OCI-LY7 (cell line): ENCODE measurements around the gene LIMK2. TPM values are rescaled to one million over a fixed set of nuclear protein-coding genes. Genes with fewer than 3 reads are reported as not detected.

Experiments used
- BruUV-seq: library from RNA; stranded (reverse); fragments of 400-500 nt; replicated peaks from 2 replicates; lab custom pipeline; 2021; lab: Mats Ljungman, UMichigan
- CTCF ChIA-PET: fragments of 300-600 bp; sonication (Branson Sonifier 250); formaldehyde crosslinking; loops from one replicate; lab custom pipeline; 2022; ENCODE audit warnings: antibody characterized with exemption; ENCODE audit not compliant: unreplicated experiment; lab: Charles Lee
- POLR2A ChIA-PET: fragments of 300-600 bp; sonication (Branson Sonifier 250); formaldehyde crosslinking; loops from one replicate; lab custom pipeline; 2022; ENCODE audit warnings: antibody characterized with exemption; lab: Charles Lee
- DNase-seq: peaks from one replicate; pipeline ENCODE4 v3.0.0-alpha.2; 2015; ENCODE audit warnings: low spot score
- H2AFZ ChIP-seq: fragments of 200-600 bp; sonication (generic), shearing (Covaris generic); 2 replicates; pipeline ENCODE4 v1.6.1; 2014; ENCODE audit warnings: mild to moderate bottlenecking, antibody characterized with exemption, low read length, moderate library complexity
- H3K27ac ChIP-seq: fragments of 200-600 bp; sonication (generic); 2 replicates; pipeline ENCODE4 v1.5.1; 2014; ENCODE audit warnings: mixed run types, low read depth, mild to moderate bottlenecking, moderate library complexity, low read length, inconsistent platforms; ENCODE audit not compliant: poor library complexity, severe bottlenecking
- H3K36me3 ChIP-seq: fragments of 200-600 bp; sonication (generic); 2 replicates; pipeline ENCODE4 v1.6.1; 2014; ENCODE audit warnings: mild to moderate bottlenecking, antibody characterized with exemption, low read length, moderate library complexity, mixed read lengths; ENCODE audit not compliant: insufficient read depth
- H3K4me1 ChIP-seq: fragments of 200-600 bp; sonication (generic); 2 replicates; pipeline ENCODE4 v1.5.1; 2014; ENCODE audit warnings: mild to moderate bottlenecking, low read length; ENCODE audit not compliant: insufficient read depth, poor library complexity, severe bottlenecking
- H3K4me2 ChIP-seq: fragments of 200-600 bp; sonication (generic); 2 replicates; pipeline ENCODE4 v1.6.1; 2014; ENCODE audit warnings: mild to moderate bottlenecking, low read length
- H3K4me3 ChIP-seq: fragments of 200-600 bp; sonication (generic); 2 replicates; pipeline ENCODE4 v1.5.1; 2014; ENCODE audit warnings: mild to moderate bottlenecking, low read depth, low read length; ENCODE audit not compliant: poor library complexity, severe bottlenecking
- H3K79me2 ChIP-seq: fragments of 200-600 bp; sonication (generic); 2 replicates; pipeline ENCODE4 v1.6.1; 2016; ENCODE audit warnings: low read depth, mild to moderate bottlenecking, low read length, moderate library complexity, mixed read lengths; ENCODE audit not compliant: insufficient read depth
- H3K9me2 ChIP-seq: fragments of 200-600 bp; sonication (generic); 2 replicates; pipeline ENCODE4 v1.6.1; 2016; ENCODE audit warnings: mild to moderate bottlenecking, low read length, mixed read lengths; ENCODE audit not compliant: insufficient read depth
- H3K9me3 ChIP-seq: fragments of 200-600 bp; sonication (generic); 2 replicates; pipeline ENCODE4 v1.6.1; 2014; ENCODE audit warnings: mild to moderate bottlenecking, mixed run types, low read length, mixed read lengths
- H4K20me1 ChIP-seq: fragments of 200-600 bp; sonication (generic); 2 replicates; pipeline ENCODE4 v1.6.1; 2014; ENCODE audit warnings: mild to moderate bottlenecking, antibody characterized with exemption, low read length, moderate library complexity, mixed read lengths; ENCODE audit not compliant: insufficient read depth
- EZH2phosphoT487 ChIP-seq: fragments of 200-600 bp; sonication (generic); IDR thresholded peaks from 2 replicates; pipeline ENCODE4 v1.6.1; 2018; ENCODE audit warnings: low read depth, borderline replicate concordance, mild to moderate bottlenecking, mixed run types, antibody characterized with exemption, low read length, moderate library complexity, mixed read lengths
- intact Hi-C: fragments of 100-400 bp; cut with micrococcal nuclease; formaldehyde crosslinking; loops from one replicate; pipeline ENCODE4 v1.10.0; 2022; ENCODE audit not compliant: unreplicated experiment
- total RNA-seq, 2 experiments: library from RNA; depleted of rRNA in 1 of 2; stranded (reverse); fragments of >200 nt in 1 of 2; shearing (Covaris generic) in 1 of 2; gene quantifications; 2 replicates each; pipeline ENCODE4 v1.2.3, GENCODE V29; 2014 to 2022
- TF ChIP-seq, protein P1 (sequence below): fragments of 200-600 bp; sonication (generic); conservative IDR thresholded peaks from 2 replicates; pipeline ENCODE4 v1.5.1; 2014; ENCODE audit warnings: mild to moderate bottlenecking, antibody characterized with exemption, low read length, moderate library complexity, mixed read lengths

LIMK2 gene
- total RNA-seq, 2 experiments from 2014 or later: 16.2 to 24.8 TPM

DNA sequence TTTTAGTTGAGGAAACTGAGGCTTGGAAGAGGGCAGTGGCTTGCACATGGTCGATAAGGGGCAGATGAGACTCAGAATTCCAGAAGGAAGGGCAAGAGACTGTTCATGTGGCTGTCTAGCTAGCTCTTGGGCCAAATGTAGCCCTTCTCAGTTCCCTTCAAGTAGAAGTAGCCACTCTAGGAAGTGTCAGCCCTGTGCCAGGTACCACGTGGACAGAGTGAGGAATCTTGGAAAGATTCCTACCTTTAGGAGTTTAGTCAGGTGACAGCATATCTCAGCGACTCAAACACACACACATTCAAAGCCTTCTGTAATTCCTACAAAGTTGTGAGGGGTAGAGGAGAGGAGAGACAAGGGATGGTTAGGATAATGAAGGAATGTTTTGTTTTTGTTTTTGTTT lies 61.9 kb downstream of the LIMK2 start:
- no peak overlapping the region for H3K4me2 ChIP-seq
- ChIA-PET CTCF (interaction anchor here (0.7 kb wide), 1 partner anchor 61 kb away, joined by 5 read pairs; no protein-coding TSS in a partner anchor), POLR2A (interaction anchor here (1.0 to 1.3 kb wide), 2 partner anchors 16 to 62 kb away, joined by 3 read pairs; partner anchors contain the start of gene LIMK2)
- DNase-seq: no peak
- intact Hi-C loops: no loop called here
- H3K4me3 ChIP-seq: no peak overlapping the region
- no peak overlapping the region for H2AFZ ChIP-seq
- no peaks in the 10 kb centered on the region for H4K20me1 ChIP-seq
- TF ChIP-seq, protein P1, sequence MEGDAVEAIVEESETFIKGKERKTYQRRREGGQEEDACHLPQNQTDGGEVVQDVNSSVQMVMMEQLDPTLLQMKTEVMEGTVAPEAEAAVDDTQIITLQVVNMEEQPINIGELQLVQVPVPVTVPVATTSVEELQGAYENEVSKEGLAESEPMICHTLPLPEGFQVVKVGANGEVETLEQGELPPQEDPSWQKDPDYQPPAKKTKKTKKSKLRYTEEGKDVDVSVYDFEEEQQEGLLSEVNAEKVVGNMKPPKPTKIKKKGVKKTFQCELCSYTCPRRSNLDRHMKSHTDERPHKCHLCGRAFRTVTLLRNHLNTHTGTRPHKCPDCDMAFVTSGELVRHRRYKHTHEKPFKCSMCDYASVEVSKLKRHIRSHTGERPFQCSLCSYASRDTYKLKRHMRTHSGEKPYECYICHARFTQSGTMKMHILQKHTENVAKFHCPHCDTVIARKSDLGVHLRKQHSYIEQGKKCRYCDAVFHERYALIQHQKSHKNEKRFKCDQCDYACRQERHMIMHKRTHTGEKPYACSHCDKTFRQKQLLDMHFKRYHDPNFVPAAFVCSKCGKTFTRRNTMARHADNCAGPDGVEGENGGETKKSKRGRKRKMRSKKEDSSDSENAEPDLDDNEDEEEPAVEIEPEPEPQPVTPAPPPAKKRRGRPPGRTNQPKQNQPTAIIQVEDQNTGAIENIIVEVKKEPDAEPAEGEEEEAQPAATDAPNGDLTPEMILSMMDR: no peak
- no peak for TF ChIP-seq EZH2phosphoT487
- no peak overlapping the region for H3K27ac ChIP-seq
- no peaks in the 10 kb centered on the region for H3K9me2 ChIP-seq
- no peaks in the 10 kb centered on the region for H3K4me1 ChIP-seq
- H3K79me2 ChIP-seq: no peaks in the 10 kb centered on the region
- no peaks in the 10 kb centered on the region for H3K9me3 ChIP-seq
- BruUV-seq: no TSS peak
- H3K36me3 ChIP-seq: peaks cover 42% of the 10 kb centered on the region

DNA sequence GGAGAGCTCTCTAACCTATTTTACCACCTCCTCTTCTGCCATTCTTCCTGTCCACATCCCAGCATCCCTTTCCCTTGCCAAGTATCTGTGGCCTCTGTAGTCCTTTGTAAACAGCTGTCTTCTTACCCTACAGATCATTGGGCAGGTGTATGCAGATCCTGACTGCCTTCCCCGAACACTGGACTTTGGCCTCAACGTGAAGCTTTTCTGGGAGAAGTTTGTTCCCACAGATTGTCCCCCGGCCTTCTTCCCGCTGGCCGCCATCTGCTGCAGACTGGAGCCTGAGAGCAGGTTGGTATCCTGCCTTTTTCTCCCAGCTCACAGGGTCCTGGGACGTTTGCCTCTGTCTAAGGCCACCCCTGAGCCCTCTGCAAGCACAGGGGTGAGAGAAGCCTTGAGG lies 62.9 kb downstream of the LIMK2 start:
- Histone ChIP-seq H3K36me3 (peaks cover 47% of the 10 kb centered on the region), H3K9me3 (no peaks in the 10 kb centered on the region), H4K20me1 (no peaks in the 10 kb centered on the region), H3K4me2 (no peak overlapping the region), H2AFZ (no peak overlapping the region), H3K27ac (no peak overlapping the region), H3K9me2 (no peaks in the 10 kb centered on the region), H3K79me2 (no peaks in the 10 kb centered on the region), H3K4me1 (no peaks in the 10 kb centered on the region), H3K4me3 (no peak overlapping the region)
- BruUV-seq: no TSS peak
- TF ChIP-seq, protein P1: no peak
- TF ChIP-seq EZH2phosphoT487: no peak
- DNase-seq: no peak
- ChIA-PET CTCF (interaction anchor here (0.7 kb wide), 1 partner anchor 62 kb away, joined by 5 read pairs; no protein-coding TSS in a partner anchor), POLR2A (interaction anchor here (1.0 to 1.3 kb wide), 3 partner anchors 15 to 63 kb away, joined by 3 read pairs; partner anchors contain the start of gene LIMK2)
- intact Hi-C loops: no loop called here

DNA sequence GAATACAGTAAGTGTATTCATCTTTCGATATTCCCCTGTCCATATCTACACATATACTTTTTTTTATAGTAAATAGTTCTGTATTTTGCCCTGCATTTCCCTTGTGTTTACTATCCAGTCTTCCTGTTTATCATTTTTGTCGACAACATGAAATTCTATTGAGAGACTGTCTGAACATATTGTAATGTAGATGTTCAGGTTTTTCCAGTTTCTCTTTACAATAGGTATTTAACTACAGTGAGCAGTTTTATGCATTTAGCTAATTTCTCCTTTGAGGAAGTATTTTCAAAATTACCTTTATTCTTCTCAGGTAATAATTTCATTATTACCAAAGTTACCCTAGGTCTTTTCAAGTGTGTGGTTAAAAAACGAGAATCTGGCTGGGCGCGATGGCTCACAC lies 63.5 kb downstream of the LIMK2 start:
- Histone ChIP-seq H3K9me2 (no peaks in the 10 kb centered on the region), H3K4me3 (no peak overlapping the region), H2AFZ (no peak overlapping the region), H3K79me2 (no peaks in the 10 kb centered on the region), H4K20me1 (no peaks in the 10 kb centered on the region), H3K36me3 (peaks cover 53% of the 10 kb centered on the region), H3K27ac (no peak overlapping the region), H3K4me1 (no peaks in the 10 kb centered on the region), H3K9me3 (no peaks in the 10 kb centered on the region), H3K4me2 (no peak overlapping the region)
- no peak for TF ChIP-seq EZH2phosphoT487
- TF ChIP-seq, protein P1: no peak
- BruUV-seq: no TSS peak
- intact Hi-C loops: no loop called here
- ChIA-PET CTCF (no interaction called here), POLR2A (interaction anchor here (1.2 kb wide), 1 partner anchor 28 kb away, joined by 3 read pairs; no protein-coding TSS in a partner anchor)
- DNase-seq: no peak
